Adipose tissue (tissue), 3 donors: ENCODE measurements around the gene ZMAT5. TPM values are rescaled to one million over a fixed set of nuclear protein-coding genes. Genes with fewer than 3 reads are reported as not detected.

ENCODE experiments used
- H3K27ac ChIP-seq: one replicate; pipeline ENCODE4 v1.5.1; 2013; ENCODE audit warnings: low read depth, low read length
- WGBS, 3 donors: extraction: QIAGEN DNeasy Blood & Tissue Kit; methylation state at CpG; one replicate each; pipeline ENCODE4 v1.1.7; 2013; 5-methylcytosine and 5-hydroxymethylcytosine counted together
- polyA plus RNA-seq, 3 donors: library from polyadenylated mRNA; stranded (reverse); fragments of 200-250 nt; gene quantifications; one replicate each; pipeline ENCODE4 v1.2.3, GENCODE V29; 2013
- donor health status: healthy with polysubstance abuse.
- donor health status: Bipolar disorder and iron deficiency.
- donor health status: healthy.

ZMAT5 gene
- 10 to 100 TPM; 15.2 to 22.6 (median 16.4) TPM for polyA plus RNA-seq

- WGBS, 3 donors = 0% methylated on average over 29 to 32 of the region's 32 CpGs
- no peak within 1 kb of the TSS for H3K27ac ChIP-seq
Measured at GRCh38 chr22:29766632-29767170, at the start of gene ZMAT5. Gene ZMAT5 (minus strand): TSS chr22:29767007. CDS start chr22:29748544, 18,463 bp downstream.

GRCh38 chr22:29816539-29816938 lies 49.7 kb upstream of the ZMAT5 start:
- no peak overlapping the region for H3K27ac ChIP-seq
- 59 to 83% (median 66%) methylated on average over 6 of the region's 6 CpGs for WGBS, 3 donors

GRCh38 chr22:29816128-29816527 lies 49.3 kb upstream of the ZMAT5 start:
- 49 to 56% (median 54%) methylated on average over 2 of the region's 2 CpGs for WGBS, 3 donors
- no peak overlapping the region for H3K27ac ChIP-seq

- no peak overlapping the region for H3K27ac ChIP-seq
- WGBS, 3 donors = 65 to 78% (median 67%) methylated on average over 4 of the region's 4 CpGs
Measured at GRCh38 chr22:29815580-29815979, 48.8 kb upstream of the ZMAT5 start.

GRCh38 chr22:29814003-29814402 lies 47.2 kb upstream of the ZMAT5 start:
- H3K27ac ChIP-seq = no peak overlapping the region
- WGBS, 3 donors = 81 to 86% (median 83%) methylated on average over 5 of the region's 5 CpGs

- WGBS, 3 donors = 77 to 90% (median 77%) methylated on average over 3 of the region's 3 CpGs
- no peak overlapping the region for H3K27ac ChIP-seq
Measured at GRCh38 chr22:29813563-29813962, 46.8 kb upstream of the ZMAT5 start.

- WGBS, 3 donors = 74 to 96% (median 91%) methylated on average over 8 of the region's 8 CpGs
- H3K27ac ChIP-seq = no peak overlapping the region
Measured at GRCh38 chr22:29813126-29813525, 46.3 kb upstream of the ZMAT5 start.

- 47 to 78% (median 76%) methylated on average over 2 of the region's 2 CpGs for WGBS, 3 donors
- no peak overlapping the region for H3K27ac ChIP-seq
Measured at GRCh38 chr22:29811377-29811776, 44.6 kb upstream of the ZMAT5 start.

GRCh38 chr22:29810216-29810615 lies 43.4 kb upstream of the ZMAT5 start:
- no peak overlapping the region for H3K27ac ChIP-seq

GRCh38 chr22:29806196-29806595 lies 39.4 kb upstream of the ZMAT5 start:
- WGBS, 3 donors = 69 to 82% (median 77%) methylated on average over 6 of the region's 6 CpGs
- H3K27ac ChIP-seq = no peak overlapping the region

More at GRCh38 chr22:29810216-29810615, 43.4 kb upstream of the ZMAT5 start:
- WGBS, 3 donors = 81 to 88% (median 84%) methylated on average over 2 of the region's 2 CpGs

- WGBS, 3 donors = 93 to 100% (median 96%) methylated on average over 2 of the region's 2 CpGs
Measured at GRCh38 chr22:29804985-29805384, 38.2 kb upstream of the ZMAT5 start.

GRCh38 chr22:29803190-29803589 lies 36.4 kb upstream of the ZMAT5 start:
- H3K27ac ChIP-seq = no peak overlapping the region
- WGBS, 3 donors = 98 to 100% (median 100%) methylated on average over 2 of the region's 2 CpGs

More at GRCh38 chr22:29804985-29805384, 38.2 kb upstream of the ZMAT5 start:
- H3K27ac ChIP-seq = no peak overlapping the region

GRCh38 chr22:29801796-29802195 lies 35.0 kb upstream of the ZMAT5 start:
- 71 to 85% (median 78%) methylated on average over 8 of the region's 8 CpGs for WGBS, 3 donors
- no peak overlapping the region for H3K27ac ChIP-seq

GRCh38 chr22:29801153-29801552 lies 34.3 kb upstream of the ZMAT5 start:
- 72 to 77% (median 73%) methylated on average over 5 of the region's 5 CpGs for WGBS, 3 donors
- no peak overlapping the region for H3K27ac ChIP-seq

GRCh38 chr22:29799217-29799680 lies 32.4 kb upstream of the ZMAT5 start:
- H3K27ac ChIP-seq = no peak overlapping the region
- 18 to 61% (median 20%) methylated on average over 8 of the region's 8 CpGs for WGBS, 3 donors

GRCh38 chr22:29798801-29799200 lies 32.0 kb upstream of the ZMAT5 start:
- 48 to 57% (median 54%) methylated on average over 2 of the region's 2 CpGs for WGBS, 3 donors
- H3K27ac ChIP-seq = no peak overlapping the region

GRCh38 chr22:29798318-29798717 lies 31.5 kb upstream of the ZMAT5 start:
- H3K27ac ChIP-seq = no peak overlapping the region
- WGBS, 3 donors = 50 to 66% (median 53%) methylated on average over 6 of the region's 6 CpGs

GRCh38 chr22:29797351-29797750 lies 30.5 kb upstream of the ZMAT5 start:
- H3K27ac ChIP-seq = no peak overlapping the region
- WGBS, 3 donors = 82 to 95% (median 85%) methylated on average over 3 of the region's 3 CpGs

- 56 to 85% (median 79%) methylated on average over 5 of the region's 5 CpGs for WGBS, 3 donors
- H3K27ac ChIP-seq = no peak overlapping the region
Measured at GRCh38 chr22:29795663-29796062, 28.9 kb upstream of the ZMAT5 start.

GRCh38 chr22:29793396-29793795 lies 26.6 kb upstream of the ZMAT5 start:
- no peak overlapping the region for H3K27ac ChIP-seq
- WGBS, 3 donors = 94 to 97% (median 97%) methylated on average over 17 of the region's 17 CpGs
